Stimulated activated CD4-positive, alpha-beta T cell treated with anti-CD3 and anti-CD28 coated beads, Interleukin-1b, Interleukin-23, amount 100 ng/mL, for 48 hours (primary cell): ENCODE results near the gene OR1I1.
"Not testable (repeated sequence)": the region's sequence is repeated elsewhere in the genome, so short reads cannot be mapped to it uniquely, and the experiment has no call there.

Experiments used
- DNase-seq: peaks from one replicate; pipeline ENCODE4 v3.0.0-alpha.2; 2020

Gene OR1I1, protein sequence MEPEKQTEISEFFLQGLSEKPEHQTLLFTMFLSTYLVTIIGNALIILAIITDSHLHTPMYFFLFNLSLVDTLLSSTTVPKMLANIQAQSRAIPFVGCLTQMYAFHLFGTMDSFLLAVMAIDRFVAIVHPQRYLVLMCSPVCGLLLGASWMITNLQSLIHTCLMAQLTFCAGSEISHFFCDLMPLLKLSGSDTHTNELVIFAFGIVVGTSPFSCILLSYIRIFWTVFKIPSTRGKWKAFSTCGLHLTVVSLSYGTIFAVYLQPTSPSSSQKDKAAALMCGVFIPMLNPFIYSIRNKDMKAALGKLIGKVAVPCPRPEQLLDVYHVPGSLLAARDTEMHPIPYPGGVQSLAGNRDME

DNA sequence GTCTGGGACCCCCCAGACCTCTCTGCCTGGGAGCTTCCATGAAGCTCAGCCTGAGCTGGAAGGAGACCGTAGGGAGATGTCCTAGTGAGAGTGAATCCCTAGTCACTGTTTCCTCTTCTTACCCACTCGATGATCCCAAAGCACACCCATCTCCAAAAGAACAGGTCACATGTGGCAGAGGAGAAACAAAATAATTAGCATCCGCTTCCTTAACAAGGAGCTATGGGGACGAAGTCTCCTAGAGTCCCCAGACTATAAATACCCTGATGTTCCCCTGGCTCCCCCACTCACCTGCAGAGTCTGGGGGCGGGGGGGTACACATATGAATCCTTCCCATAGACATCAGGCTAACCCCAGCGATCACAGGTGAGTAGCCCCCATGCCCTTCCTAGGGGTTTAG lies at the start of gene OR1I1:
TSS of gene OR1I1 (plus strand) at position 301 of the 400 bp plus-strand sequence. CDS start 4,855 bp downstream, outside the sequence.
- DNase-seq: no peak

DNA sequence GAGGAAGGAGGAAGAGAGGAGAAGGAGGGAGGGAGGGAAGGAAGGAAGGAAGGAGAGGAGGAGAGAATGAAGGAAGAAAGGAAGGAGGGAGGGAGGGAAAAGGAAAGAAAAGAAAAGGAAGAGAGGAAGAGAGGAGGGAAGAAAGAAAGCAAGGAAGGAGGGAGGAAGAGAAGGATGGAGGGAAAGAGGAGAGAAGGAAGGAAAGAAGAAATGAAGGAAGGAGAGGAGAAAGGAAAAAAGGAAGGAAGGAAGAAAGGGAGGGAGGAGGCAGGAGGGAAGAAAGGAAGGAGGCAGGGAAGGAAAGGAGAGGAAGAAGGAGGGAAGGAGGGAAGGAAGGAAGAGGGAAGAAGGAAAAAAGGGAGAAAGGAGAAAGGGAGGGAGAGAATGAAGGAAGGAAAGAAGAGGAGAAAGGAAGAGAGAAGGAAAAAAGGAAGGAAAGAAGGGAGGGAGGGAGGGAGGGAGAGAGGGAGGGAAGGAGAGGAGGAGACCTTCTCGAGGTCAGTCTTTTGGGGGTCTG lies 46.2 kb upstream of the OR1I1 start:
- DNase-seq: no peak

DNA sequence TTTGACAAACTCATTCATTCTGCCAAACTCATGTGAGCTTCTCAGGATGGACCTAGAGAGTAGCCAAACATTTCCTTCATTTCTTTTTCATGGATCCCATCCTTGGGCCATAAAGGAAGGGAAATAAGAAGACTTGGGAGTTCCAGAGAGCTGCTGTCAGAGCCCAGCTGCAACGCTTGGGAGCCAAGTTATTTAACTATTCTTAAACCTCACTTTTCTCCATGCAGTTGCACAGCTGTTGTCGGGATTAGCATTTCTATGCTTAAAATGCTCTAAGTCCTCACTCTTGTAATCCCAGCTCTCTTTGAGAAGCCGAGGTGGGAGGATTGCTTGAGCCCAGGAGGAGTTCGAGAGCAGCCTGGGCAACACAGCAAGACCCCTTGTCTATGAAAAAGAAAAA lies 44.4 kb upstream of the OR1I1 start:
- no peak for DNase-seq

DNA sequence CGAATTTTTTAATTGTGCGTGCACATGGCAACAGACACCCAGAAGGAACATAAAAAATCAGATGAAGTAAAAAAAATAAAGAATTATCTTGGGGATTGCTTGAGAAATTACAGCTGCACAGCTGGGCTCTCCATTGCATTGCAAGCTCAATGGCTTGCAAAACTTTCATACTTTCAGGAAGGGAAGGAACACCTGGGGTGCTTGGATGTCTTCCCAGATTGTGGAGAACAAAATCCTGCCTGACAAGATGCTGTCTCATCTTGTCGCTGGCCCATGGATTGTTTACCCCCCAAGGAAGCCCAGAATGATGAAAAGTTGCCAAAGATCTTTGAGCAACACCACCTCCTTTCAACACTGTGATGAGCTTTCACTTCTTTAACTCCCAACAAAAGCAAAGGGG lies 43.7 kb upstream of the OR1I1 start:
- no peak for DNase-seq

DNA sequence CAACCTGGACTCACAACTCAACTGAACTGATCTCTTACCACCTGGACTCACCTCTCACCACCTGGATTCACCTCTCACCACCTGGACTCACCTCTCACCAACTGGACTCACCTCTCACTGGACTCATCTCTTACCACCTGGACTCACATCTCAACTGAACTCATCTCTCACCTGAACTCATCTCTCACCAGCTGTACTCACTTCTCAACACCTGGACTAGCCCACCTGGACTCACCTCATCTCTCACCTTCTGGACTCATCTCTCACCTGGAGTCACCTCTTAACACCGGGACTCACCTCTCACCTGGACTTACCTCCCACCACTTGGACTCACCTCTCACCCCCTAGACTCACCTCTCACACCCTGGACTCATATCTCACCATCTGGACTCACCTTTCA lies 40.0 kb upstream of the OR1I1 start:
- DNase-seq: no peak

DNA sequence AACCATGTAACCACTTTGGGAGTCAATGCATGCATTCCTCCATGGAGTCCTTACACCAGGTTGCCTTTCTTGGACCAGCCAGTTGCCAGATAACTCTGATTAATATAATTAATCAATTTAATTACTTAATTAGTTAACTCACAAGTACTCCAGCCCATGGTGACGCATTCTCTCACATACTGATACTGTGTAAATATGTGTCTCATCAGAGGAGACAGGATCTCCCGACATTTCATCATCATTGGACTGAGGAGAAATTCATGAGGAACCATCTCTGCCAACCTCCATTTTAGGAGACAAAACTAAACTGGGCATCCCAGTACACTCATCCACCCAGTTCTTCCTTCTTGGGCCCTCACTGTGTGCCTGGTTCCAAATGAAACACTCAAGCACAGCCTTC lies 39.2 kb upstream of the OR1I1 start:
- no peak for DNase-seq

DNA sequence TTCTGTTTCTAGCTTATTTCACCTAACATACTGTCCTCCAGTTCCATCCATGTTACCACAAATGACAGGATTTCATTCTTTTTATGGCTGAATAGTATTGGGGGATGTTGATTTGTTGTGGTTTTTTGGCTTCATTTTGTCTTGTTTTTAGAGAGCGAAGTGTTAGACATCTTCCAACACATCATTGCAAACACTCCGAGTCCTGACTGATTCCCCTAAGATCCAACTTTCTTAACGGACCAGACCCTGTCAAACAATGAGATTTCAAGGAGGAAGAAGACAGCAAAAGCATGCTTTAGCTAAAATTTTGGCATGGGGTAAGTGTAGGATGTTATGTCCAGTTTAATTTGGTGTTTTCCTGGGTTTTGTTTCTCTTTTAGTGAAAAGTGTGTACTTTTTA lies 36.5 kb upstream of the OR1I1 start:
- DNase-seq: no peak

DNA sequence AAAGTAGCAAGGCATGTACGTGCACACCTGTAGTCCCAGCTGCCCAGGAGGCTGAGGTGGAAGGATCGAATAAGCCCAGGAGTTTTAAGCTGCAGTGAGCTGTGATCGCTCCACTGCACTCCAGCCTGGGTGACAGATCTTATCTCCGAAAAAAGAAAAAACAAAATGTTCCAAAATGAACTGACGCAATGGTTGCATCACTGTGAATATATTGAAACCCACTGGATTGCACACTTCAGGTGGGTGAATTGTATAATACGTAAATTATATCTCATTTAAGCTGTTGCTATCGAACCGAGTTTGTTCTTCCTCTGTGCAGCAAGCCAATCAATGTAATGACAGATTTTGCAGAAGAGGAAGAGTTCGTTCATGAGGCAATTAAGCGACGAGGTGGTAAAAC lies 34.3 kb upstream of the OR1I1 start:
- DNase-seq: no peak

DNA sequence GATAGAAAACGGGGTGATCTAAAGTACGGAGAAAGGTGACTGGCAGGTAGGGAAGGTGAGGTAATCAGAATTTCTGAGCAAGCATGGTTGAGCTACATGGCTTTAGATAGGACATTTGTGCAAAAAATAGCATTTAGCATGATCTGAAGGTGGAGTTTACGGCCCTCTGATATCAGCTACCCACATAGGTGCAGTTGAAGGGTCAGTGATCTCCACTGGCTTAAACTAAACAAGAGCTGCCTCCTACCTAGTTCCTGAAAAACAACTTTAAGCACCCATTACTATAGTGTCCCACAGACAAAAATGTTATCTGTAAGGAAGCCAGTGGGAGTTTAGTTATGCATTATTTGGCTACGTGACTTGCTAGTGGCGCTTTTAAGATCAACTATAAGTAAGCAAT lies 33.9 kb upstream of the OR1I1 start:
- DNase-seq: no peak

DNA sequence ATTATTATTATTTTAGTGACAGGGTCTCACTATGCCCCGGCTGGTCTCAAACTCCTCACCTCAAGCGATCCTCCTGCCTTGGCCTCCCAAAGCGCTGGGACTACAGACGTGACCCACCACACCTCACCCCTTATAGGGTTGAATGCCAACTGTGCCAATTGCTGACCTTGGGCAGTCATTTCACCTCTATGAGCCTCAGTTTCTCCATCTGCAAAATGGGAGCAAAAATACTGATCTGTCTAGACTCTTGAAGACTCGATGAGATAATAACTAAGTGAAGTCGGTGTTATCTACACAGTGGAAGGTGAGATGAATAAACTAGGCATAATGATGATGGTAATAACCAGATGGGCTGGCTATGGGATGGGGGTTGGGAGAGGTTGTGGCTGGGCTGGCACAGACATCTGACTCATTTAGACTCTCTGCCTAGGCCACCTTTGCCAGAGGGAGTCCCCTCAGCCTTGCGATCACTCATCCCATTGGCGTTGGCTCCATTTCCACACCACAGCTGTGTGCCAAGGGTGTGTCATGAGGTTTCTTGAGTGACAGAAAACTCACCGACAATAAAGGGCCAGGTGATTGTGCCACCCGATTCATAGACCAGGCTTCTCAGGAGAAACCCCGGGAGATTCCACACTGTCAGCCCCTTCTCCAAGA lies 33.0 kb upstream of the OR1I1 start, which contains the start of gene CASP14:
TSS of gene CASP14 (plus strand) at position 596 of the 657 bp plus-strand sequence. CDS start 2,772 bp downstream, outside the sequence.
- no peak for DNase-seq

DNA sequence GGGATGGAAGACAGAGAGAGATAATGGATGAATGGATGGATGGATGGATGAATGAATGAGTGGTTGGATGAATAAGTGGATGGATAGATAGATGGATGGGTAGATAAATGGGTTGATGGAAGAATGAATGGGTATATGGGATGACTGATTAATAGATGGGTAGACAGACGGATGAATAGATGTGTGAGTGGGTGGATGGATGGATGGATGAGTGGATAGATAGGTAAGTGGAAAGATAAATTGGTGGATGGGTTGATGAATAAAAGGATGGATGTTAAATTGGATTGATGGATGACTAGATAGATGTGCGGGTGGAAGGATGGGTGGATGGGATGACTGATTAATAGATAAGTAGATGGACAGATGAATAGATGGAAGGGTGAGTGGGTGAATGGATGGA lies 31.4 kb upstream of the OR1I1 start:
- no peak for DNase-seq

DNA sequence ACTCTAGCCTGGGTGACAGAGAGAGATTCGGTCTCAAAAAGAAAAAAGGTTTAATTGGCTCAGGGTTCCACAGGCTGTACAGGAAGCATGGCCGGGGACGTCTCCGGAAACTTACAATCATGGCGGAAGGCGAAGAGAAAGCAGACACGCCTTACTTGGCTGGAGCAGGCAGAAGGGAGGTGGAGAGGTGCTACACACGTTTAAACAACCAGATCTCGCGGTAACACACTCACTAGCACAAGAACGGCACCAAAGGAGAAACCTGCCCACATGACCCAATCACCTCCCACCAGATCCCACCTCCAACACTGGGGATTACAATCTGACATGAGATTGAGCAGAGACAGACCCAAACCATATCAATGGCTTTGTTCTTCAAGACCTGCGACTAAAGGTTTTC lies 20.0 kb upstream of the OR1I1 start:
- no peak for DNase-seq

DNA sequence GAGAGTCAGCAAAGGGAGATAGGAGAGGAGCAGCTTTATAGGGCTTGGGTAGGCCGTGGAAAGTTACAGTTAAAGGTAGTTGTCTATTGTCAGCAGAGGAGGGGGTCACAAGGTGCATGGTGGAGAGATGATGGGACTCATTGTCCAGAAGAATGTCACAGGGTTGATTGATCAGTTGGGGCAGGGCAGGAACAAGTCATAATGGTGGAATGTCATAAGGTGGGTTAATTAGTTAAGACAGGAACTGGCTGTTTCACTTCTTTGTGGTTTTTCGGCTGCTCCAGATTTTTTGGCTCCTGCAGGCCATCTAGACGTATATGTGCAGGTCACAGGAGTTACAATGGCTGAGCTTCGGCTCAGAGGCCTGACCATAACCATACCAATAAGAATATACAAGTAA lies 11.6 kb upstream of the OR1I1 start:
- not testable (repeated sequence) for DNase-seq

DNA sequence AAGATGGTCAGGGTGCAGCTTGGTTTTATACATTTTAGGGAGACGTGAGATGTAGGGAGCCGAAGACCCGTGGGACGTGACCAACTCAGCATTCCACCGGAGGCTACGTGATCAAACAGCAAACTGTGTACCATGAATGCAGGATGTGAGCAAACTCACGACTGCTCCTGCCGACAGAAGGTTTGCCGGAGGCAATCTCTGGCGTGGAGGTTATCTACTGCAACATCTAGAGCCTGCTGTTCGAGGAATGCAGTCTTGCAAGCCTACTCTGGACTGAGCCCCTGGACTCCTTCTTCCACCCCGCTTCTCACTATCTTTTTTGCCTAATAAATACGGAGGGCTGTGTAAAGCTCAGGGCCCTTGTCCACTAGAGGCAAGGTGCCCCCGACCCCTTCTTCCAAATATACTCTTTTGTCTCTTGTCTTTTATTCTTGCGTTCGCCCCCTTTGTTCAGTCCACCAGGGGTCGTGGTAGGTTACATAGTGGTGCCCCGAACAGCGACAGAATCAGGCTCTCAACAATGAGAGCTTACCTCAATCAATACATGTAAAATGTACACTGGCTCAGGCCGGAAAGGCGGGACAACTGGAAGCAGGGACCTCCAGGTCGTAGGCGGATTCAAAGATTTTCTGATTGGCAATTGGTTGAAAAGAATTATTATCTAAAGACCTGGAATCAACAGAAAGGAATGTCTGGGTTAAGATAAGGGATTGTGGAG lies 8.9 kb upstream of the OR1I1 start:
- DNase-seq: no peak

DNA sequence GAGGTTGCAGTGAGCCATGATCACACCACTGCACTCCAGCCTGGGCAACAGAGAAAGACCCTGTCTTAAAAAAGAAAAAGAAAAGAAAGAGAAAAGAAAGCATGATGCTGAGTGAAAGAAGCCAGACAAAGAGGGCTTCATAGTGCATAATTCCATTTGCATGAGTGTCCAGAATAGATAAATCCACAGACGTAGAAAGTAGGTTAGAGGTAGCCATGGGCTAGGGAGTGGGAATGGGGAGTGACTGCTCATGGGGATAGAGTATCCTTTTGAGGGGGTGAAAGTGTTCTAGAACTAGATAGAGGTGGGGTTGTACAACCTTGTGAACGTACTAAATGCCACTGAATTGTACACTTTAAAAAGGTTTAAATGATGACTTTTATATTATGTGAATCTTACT lies 7.6 kb upstream of the OR1I1 start:
- DNase-seq: no peak

DNA sequence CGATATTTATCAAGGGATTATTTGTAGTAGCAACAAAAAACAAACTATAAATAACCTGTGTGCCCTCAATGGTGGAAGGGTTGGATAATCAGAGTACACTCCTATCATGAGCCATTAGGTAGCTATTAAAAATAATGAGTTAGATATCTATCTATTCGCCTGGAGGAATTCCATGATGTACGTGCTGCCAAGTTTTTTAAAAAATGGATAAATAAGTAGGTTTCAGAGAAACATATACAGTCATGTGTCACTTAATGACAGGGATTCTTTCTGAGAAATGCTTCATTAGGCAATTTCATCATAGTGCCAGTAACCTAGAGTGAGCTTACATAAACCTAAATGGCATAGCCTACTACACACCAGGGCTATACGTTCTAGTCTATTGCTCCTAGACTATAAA lies 6.2 kb upstream of the OR1I1 start:
- no peak for DNase-seq

DNA sequence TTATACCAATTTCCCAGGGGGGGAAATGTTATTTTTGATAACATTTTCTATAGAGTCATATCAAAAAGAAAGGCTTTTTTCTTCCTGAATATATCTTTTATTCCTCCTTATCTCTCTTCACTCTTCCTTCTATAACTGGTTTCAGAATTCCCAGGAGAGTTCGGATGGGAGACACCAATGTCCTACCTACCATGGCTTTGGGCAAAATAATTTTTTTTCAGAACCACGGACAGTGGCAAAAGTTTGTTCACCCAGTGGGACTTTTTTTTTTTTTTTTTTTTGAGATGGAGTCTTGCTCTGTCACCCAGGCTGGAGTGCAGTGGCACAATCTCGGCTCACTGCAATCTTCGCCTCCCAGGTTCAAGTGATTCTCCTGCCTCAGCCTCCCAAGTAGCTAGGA lies 2.0 kb upstream of the OR1I1 start:
- not testable (repeated sequence) for DNase-seq

DNA sequence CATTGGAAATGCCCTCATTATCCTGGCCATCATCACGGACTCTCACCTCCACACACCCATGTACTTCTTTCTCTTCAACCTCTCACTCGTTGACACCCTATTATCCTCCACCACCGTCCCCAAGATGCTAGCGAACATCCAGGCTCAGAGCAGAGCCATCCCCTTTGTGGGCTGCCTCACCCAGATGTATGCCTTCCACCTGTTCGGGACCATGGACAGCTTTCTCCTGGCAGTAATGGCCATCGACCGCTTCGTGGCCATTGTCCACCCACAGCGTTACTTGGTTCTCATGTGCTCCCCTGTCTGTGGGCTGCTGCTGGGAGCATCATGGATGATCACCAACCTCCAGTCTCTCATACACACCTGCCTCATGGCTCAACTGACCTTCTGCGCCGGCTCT lies 5.2 kb downstream of the OR1I1 start:
- no peak for DNase-seq

DNA sequence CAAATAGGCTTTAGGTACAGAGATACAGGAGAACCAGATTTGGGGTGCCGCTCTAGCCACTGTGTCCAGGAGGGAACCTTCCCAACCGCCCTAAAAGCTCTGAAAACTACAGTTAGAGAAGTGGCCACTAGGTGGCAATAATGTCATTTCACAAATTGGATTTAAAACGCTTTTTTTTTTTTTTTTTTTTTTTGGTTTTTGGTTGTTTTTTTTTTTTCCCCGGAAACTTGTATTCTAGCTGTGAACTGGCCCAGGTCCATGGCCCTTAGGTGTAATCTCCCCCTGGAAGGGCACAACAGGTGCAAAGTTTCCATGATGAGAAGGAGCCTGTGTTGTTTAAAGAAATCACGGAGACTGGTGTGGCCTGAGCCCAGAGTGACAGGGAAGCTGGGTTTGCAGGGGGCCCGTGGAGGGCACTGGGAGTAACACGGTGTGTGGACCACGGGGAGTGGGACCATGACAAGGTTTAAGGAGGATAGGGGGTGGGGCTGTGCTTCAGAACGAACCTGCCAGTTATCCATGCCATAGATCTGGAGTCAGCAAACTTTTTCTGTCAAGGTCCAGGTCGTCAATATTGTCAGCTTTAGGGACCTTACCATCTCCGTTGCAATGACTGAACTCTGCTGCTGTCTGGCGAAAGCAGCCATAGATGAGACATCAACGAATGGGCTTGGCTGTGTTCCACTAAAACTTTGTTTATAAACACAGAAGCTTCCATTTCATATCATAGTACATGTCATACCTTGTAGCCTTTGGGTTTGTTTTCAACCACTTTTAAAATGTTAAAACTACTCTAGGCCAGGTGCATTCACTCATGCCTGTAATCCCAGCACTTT lies 10.1 kb downstream of the OR1I1 start:
- peak; percentile 32 for DNase-seq

DNA sequence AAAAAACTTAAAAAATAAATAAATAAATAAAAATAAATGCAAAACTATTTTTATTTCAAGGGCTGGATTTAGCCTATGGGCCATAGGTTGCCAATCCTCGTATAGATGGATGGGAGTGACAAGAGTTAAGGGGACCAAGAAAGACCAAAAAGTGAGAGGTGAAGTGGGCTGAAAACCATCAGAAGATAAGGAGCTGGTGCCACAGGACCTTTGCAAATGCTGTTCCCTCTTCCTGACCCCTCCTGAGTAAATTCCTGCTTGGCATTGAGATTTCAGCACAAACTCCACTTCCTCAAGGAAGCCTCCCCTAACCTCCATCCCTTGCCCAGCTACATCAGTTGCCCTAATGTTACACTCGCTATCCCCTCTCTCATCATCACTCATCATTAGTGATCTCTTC lies 11.0 kb downstream of the OR1I1 start:
- no peak for DNase-seq

DNA sequence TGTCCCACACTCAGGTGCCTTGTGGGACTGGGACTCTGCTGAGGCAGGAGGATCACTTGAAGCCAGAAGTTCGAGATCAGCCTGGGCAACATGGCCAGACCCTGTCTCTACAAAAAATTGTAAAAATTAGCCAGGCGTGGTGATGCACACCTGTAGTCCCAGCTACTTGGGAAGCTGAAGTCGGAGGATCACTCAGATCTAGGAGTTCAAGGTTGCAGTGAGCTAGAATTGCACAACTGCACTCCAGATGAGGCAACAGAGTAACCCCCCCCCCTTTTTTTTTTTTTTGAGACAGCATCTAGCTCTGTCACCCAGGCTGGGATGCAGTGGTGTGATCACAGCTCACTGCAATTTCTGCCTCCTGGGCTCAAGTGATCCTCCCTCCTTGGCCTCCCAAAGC lies 14.2 kb downstream of the OR1I1 start:
- DNase-seq: no peak

DNA sequence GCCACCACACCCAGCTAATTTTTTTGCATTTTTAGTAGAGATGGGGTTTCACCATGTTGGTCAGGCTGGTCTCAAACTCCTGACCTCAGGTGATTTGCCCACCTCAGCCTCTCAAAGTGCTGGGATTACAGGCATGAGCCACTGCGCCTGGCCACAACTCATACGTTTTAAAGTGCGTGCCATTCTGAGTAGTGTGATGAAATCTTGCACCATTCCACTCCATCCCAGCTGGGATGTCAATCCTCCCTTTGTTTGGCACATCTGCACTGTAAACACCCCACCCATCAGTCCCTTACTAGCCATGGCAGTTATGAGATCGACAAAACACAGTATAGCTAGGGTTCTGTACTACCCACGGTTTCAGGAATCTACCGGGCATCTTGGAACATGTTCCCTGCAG lies 16.0 kb downstream of the OR1I1 start:
- DNase-seq: not testable (repeated sequence)

DNA sequence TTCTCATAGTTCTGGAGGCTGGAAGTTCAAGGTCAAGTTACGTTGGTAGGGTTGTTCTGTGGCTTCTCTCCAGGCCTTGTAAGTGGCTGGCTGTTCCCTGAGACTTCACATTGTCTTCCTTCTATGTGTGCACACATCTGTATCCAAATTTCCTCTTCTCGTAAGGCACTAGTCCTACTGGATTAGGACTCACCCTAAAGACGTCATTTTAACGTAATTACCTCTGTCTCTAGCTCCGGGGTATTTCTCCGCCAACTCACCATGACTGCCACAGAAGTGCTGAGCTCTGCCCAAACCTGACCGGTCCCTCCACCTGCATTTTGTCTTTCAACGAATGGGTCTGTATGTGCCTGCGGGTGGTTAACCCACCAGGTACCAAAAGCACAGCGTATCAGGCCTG lies 16.4 kb downstream of the OR1I1 start:
- no peak for DNase-seq
